HEK293T (cell line): ENCODE data around the gene HOXC4.
A peak's percentile ranks its signal among the peaks of the same experiment; 100 is the strongest.

Experiments
- L3MBTL2 ChIP-seq: fragments of 450-650 bp; conservative IDR thresholded peaks from 2 replicates; pipeline ENCODE4 v1.6.1; 2016; ENCODE audit warnings: mild to moderate bottlenecking
- LEF1 ChIP-seq: fragments of 450-650 bp; IDR thresholded peaks from 2 replicates; pipeline ENCODE4 v1.6.1; 2017; ENCODE audit warnings: mild to moderate bottlenecking, borderline replicate concordance

- no peak for TF ChIP-seq L3MBTL2
- peak; percentile 90 for TF ChIP-seq LEF1
Measured at GRCh38 chr12:54051874-54052437, 1.7 kb upstream of the HOXC4 start.
